ENCODE measurements around the gene MARCKS.

GRCh38 chr6:113856375-113856624, 845 bp upstream of the MARCKS start:
- TF ChIP-seq CTCF (conservative IDR thresholded peaks at IDR 0.05) (no peak), EZH2 (IDR thresholded peaks at IDR 0.05; ENCODE audit: low read depth) (no peak)
